Measurements from ENCODE around the gene CTNNBIP1.
A peak's percentile ranks its signal among the peaks of the same experiment; 100 is the strongest.
"Not testable (repeated sequence)": the region's sequence is repeated elsewhere in the genome, so short reads cannot be mapped to it uniquely, and the experiment has no call there.

Gene CTNNBIP1

DNA sequence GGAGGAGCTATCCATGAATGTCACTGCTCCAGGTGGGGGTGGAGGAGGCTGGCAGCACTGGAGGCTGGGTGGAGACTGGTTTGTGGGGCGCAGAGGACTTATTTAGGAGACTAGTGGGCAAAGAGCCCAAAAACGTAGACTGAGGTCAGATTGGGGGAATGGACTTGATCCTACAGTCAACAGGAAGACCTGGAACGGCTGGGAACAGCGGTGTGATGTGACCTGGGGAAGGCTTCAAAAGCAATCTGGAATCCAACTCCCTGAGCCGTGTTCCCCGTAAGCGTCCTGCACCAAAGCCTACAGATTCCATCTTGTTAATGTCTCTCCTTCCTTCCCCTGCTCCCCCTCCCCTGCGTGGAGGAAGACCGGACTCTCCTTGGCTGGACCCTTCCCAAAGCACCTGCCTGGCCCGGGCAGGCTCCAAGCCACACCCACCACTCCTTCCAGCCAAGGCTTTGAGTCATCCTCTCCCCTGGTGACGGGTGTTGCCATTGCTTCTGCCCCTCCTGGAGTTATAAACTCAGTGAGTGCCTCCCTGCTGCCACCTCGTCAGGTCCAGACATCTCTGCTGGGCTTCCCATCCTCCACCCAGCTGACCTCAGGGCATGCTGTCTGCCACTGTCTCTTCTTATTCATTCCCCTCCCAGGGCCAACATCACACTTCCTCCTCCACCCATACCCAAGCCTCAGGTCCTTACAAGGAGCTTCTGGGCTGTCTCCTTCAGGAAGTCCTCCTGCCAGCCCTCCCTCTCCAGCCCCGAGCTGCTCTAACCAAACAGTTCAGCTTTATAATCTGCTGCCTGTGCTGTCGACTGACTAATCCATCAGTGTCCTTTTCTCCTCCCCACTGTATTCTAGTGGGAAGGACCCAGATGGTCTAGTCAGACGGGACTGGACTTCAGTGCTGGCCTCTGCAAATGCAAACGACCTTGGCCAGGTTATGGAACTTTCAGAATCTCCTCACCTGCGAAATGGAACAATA, 84.7 kb downstream of the CTNNBIP1 start:
- DNase-seq, result peak; percentile 39

DNA sequence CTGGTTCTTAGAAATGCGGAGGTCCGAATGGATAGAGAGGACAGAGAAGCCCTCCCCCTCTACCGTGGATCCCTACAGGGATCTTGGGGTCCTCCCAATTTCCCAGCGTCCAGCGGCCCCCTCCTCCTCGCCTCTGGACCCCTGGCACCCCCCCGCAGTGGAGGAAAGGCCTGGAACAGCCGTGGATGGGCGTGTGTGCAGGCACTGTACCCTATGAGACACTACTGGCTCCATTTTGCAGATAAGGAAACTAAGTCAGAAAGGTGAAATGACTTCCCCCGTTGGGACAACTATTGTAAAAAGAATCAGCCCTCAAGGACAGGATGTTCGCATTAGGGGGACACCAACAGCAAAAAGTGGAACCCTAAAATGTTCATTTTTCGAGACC, 85.4 kb downstream of the CTNNBIP1 start:
- DNase-seq, result no peak

DNA sequence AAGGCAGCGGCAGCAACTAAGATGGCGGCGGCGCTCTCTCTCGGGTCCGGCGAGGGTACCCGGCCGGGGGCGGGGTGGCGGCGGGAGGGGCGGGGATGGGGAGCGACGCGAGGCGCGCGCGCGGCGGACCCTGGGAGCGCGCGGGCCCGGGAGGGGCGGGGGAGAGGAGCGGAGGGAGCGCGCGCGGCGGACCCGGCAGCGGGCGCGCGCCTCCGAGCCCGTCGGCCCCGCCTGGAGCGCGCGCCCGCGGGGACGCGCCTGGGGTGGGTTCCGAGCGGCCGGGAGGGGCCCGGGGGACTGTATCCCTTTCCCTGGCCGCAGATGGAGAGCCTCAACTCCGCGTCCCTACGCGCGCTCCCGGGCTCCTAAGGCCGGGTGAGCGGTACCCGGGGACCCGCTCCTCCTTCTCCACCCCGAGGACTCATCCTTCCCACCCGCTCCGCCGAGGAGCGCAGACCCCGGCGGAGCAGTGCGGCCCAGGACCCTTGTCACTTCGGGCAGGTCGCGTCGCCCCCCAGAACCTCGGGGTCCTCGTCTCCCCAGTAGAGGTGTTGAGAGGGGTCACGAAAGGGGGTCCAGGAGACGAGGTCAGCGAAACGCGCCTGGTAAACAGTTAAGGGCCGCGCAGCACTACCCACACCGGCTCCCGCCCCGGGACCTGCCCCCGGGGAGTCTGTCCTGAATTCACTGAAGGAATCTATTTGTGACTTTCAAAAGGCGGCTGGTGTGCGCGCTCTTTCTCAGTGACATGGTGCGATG, 85.9 kb downstream of the CTNNBIP1 start, which contains the start of gene CLSTN1:
TSS of gene CLSTN1 (minus strand) at position 23 of the 759 bp plus-strand sequence. CDS start 232 bp downstream, outside the sequence.
- peak; percentile 81 for DNase-seq

- DNase-seq, result no peak
These were observed 86.5 kb downstream of the CTNNBIP1 start for GRCh38 chr1:9823693-9823942.

- DNase-seq, result peak; percentile 8
These were observed 87.0 kb downstream of the CTNNBIP1 start for GRCh38 chr1:9822897-9823692.

DNA sequence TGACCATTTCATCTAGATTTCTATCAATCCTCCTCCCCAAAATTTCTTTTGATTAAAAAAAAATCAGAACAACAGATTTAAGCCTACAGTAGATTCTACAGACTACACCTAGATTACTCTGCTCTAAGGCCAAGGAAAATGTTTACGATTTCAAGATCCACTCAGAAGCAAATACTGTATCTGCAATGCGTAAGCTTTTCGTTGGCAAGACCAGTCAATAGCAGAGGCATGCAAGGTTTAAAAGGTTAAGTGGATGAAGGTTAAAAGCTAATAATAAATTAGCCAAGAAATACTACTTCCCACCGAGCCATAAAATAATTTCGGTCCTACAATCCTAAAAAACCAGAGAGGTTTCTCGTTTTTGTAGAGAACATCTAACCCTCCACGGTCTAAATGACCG, 87.6 kb downstream of the CTNNBIP1 start:
- no peak for DNase-seq

DNA sequence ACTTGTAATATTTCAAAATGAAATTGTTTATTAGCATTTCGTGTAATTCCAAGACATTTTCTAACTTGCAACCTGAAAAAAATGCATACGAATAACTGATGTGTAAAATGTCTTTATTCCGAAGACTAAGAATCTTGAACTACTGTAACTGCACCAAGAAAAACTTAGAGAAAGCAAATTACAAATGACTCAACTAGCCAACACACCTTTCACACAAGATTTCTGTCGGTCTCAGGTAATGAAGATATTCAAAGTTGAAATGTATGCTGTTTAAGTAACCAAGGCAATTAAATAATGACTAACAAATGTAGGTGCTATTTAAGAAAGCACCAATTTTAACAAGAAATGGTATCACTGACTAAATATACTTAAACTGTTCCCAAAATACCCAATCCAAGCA, 88.4 kb downstream of the CTNNBIP1 start:
- no peak for DNase-seq

- DNase-seq, result no peak
These were observed 89.5 kb downstream of the CTNNBIP1 start for GRCh38 chr1:9820521-9820920.

- no peak for DNase-seq
These were observed 92.3 kb downstream of the CTNNBIP1 start for GRCh38 chr1:9817734-9818133.

DNA sequence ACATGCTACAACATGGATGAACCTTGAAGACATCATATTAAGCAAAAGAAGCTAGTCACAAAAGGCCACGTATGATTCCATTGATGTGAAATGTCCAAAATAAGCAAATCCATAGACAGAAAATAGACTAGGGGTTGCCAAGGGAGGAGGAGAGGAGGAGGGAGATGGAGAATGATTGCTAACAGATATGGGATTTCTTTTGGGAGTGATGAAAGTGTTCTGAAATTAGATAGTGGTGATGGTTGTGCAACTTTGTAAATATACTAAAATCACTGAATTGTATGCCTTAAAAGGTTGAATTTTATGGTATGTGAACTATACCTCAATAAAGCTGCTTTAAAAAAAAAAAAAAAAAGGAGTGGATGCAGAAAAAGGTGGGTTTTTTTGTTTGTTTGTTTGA, 93.9 kb downstream of the CTNNBIP1 start:
- DNase-seq, result no peak

GRCh38 chr1:9815150-9815549, 94.9 kb downstream of the CTNNBIP1 start:
- DNase-seq, result no peak

GRCh38 chr1:9814619-9815018, 95.5 kb downstream of the CTNNBIP1 start:
- DNase-seq, result no peak

GRCh38 chr1:9811239-9811966, 98.7 kb downstream of the CTNNBIP1 start:
- no peak for DNase-seq

DNA sequence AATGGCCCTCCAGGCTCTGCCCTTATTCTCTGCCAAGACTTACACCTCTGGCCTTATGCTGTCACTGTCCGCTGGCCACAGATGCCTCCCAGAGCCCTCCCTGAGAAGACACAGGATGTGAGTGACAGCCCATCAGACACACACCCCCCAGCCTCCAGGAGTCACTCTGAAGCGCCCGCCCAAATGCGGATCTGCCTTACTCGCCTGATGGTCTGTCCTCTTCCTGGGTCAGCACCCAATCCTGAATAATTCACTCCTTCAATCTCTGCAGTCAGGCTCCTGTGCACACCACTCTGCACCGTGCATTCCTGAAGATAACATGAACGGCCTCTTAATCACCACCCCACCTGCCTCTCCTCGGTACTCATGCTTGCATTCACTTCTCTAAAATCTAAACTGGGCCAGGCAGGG, 101.0 kb downstream of the CTNNBIP1 start:
- DNase-seq, result no peak

DNA sequence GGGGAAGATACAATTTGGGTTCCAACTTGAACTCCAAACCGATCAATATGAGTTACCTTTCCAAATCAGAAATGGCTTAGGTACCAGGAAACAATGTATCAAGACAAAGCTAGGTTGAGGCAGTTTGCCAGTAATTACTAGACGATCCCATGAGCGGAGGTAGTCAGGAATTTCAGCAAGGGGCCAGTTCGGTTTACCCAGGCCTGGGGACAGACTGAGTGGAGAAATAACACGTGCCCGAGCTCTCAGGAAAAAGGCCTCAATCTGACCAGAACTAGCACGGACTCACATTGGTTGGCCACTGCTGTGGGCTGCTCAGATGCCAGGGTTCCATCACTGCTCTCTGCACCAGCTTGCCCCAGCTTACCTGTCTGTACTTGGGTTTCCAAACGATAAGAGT, 101.6 kb downstream of the CTNNBIP1 start:
- no peak for DNase-seq

GRCh38 chr1:9807541-9807940, 102.5 kb downstream of the CTNNBIP1 start:
- no peak for DNase-seq

- not testable (repeated sequence) for DNase-seq
These were observed 104.1 kb downstream of the CTNNBIP1 start for GRCh38 chr1:9805972-9806371.

DNA sequence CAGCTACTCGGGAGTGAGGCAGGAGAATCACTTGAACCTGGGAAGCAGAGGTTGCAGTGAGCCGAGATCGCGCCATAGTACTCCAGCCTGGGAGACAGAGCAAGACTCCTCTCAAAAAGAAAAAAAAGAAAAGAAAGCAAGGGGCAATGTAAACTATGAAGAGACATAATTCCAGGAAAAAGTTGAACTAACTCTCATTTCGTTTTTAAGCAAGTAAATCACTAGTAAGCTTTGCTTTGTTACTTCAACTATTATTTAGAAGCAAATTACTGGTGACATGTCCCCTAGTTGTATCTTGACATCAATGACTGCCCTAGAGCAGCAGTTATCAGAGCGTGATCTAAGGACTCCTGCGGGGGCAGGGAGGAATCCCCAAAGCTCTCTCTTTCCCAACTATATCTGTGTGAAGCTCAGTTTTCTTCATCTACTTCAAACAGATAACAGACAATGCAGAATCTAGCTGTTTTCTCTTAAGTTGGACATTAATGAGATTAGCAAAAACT, 105.0 kb downstream of the CTNNBIP1 start:
- DNase-seq, result no peak

- DNase-seq, result not testable (repeated sequence)
These were observed 106.8 kb downstream of the CTNNBIP1 start for GRCh38 chr1:9803003-9803918.

DNA sequence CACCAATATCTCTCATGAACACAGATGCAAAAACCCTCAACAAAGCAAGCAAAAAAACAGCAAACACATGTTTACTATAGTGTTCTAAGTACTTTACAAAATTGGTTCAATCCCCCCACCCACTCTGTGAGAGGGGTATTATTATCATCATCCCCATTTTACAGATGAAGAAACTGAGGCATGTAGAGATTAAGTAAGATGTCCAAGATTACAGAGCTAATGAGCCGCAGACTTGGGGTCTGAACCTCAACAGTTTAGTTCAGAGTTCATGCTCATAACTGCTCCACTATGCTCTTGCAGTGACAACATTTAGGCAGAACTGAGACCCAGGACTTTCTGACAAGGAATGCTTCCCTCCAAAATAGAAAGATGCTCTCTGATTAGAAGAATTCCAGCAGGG, 108.2 kb downstream of the CTNNBIP1 start:
- DNase-seq, result no peak
